ENCODE measurements around the gene LRRC8D.

Gene LRRC8D

DNA sequence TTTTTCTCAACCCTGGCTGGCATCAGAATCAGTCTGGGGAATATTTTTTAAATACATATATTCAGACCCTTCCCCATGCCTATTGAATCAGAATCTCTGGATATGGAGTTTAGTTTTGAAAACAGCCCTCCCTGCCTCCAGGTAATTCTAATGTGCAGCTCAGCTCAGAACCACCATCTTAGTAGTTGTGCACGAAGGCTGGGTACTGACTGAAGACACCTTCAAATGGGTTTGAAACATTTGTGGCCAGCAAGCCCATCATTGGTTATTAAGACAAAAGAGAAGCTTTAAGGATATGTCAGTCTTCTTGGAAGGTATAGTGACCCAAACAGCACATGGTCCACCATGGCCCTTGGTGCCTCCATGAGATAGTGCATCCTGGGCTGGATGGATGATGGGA, 7.1 kb downstream of the LRRC8D start:
- no peak overlapping the region for H3K4me3 ChIP-seq (ENCODE audit: low read depth, low read length)
- TF ChIP-seq, protein P1, sequence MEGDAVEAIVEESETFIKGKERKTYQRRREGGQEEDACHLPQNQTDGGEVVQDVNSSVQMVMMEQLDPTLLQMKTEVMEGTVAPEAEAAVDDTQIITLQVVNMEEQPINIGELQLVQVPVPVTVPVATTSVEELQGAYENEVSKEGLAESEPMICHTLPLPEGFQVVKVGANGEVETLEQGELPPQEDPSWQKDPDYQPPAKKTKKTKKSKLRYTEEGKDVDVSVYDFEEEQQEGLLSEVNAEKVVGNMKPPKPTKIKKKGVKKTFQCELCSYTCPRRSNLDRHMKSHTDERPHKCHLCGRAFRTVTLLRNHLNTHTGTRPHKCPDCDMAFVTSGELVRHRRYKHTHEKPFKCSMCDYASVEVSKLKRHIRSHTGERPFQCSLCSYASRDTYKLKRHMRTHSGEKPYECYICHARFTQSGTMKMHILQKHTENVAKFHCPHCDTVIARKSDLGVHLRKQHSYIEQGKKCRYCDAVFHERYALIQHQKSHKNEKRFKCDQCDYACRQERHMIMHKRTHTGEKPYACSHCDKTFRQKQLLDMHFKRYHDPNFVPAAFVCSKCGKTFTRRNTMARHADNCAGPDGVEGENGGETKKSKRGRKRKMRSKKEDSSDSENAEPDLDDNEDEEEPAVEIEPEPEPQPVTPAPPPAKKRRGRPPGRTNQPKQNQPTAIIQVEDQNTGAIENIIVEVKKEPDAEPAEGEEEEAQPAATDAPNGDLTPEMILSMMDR (IDR thresholded peaks at IDR 0.05; ENCODE audit: low read depth, low read length) = no peak
- H3K27me3 ChIP-seq (ENCODE audit: insufficient read depth, low read depth, severe bottlenecking) = no peaks in the 10 kb centered on the region
- no peaks in the 10 kb centered on the region for H3K9me3 ChIP-seq (ENCODE audit: severe bottlenecking)
- no peak for DNase-seq
- no peak overlapping the region for H3K27ac ChIP-seq
- H3K36me3 ChIP-seq = no peaks in the 10 kb centered on the region

DNA sequence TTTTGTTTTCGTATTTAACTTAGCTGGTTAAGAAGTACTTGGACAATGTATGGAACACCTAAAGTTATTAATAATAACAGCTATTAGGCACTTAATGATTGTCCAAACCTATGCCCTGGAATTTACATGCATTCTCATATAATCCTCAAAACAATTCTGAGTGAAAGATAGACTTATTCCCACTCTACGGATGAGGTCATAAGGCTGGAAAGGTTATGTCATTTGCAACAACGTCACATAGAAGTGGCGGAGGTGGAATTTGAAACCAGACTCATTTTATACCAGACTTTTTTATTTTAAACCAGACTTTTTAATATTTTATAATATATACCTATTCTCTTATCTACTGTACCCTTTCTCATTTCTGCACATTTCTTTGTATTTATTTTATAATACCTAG, 8.4 kb downstream of the LRRC8D start:
- H3K27me3 ChIP-seq (ENCODE audit: insufficient read depth, low read depth, severe bottlenecking) = no peaks in the 10 kb centered on the region
- no peak overlapping the region for H3K27ac ChIP-seq
- H3K9me3 ChIP-seq (ENCODE audit: severe bottlenecking) = no peaks in the 10 kb centered on the region
- H3K36me3 ChIP-seq = no peaks in the 10 kb centered on the region; the same call in 1 of the 2 replicates
- DNase-seq = no peak
- TF ChIP-seq, protein P1 (IDR thresholded peaks at IDR 0.05; ENCODE audit: low read depth, low read length) = no peak
- H3K4me3 ChIP-seq (ENCODE audit: low read depth, low read length) = no peak overlapping the region

DNA sequence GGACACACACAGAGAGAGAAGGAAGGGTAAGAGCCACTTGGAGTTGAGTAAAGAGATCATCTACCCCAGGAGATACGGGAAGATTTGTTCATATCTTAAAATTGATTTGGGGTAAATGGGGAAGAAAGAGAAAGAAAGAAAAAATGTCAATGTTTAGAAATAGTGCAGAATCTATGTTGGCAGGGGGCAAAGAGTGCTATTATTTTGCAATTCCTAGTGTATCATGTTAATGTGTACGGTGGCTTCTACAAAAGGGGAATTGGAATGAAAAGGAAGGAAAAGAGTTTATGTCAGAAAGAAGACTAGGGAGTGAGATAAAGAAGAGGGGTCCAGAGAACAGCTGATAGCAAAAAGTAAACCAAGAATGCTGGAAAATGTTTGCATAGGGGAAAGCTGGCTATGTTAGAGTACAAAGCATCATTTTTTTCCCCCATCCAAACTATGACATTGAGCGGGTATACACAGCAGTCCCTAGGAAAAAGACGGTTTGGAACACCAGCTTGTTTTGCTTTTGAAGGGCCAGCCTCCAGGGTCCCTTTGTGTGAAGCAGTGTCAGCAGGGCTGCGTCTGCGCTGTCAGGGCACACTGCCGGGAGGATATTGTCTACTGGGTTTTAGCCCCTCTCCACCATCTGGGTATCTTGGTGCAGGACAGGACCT, 10.8 kb downstream of the LRRC8D start:
- no peak overlapping the region for H3K4me3 ChIP-seq (ENCODE audit: low read depth, low read length)
- H3K27ac ChIP-seq = no peak overlapping the region
- no peaks in the 10 kb centered on the region; the same call in 1 of the 2 replicates for H3K36me3 ChIP-seq
- no peak for DNase-seq
- H3K27me3 ChIP-seq (ENCODE audit: insufficient read depth, low read depth, severe bottlenecking) = no peaks in the 10 kb centered on the region
- H3K9me3 ChIP-seq (ENCODE audit: severe bottlenecking) = no peaks in the 10 kb centered on the region
- TF ChIP-seq, protein P1 (IDR thresholded peaks at IDR 0.05; ENCODE audit: low read depth, low read length) = no peak

DNA sequence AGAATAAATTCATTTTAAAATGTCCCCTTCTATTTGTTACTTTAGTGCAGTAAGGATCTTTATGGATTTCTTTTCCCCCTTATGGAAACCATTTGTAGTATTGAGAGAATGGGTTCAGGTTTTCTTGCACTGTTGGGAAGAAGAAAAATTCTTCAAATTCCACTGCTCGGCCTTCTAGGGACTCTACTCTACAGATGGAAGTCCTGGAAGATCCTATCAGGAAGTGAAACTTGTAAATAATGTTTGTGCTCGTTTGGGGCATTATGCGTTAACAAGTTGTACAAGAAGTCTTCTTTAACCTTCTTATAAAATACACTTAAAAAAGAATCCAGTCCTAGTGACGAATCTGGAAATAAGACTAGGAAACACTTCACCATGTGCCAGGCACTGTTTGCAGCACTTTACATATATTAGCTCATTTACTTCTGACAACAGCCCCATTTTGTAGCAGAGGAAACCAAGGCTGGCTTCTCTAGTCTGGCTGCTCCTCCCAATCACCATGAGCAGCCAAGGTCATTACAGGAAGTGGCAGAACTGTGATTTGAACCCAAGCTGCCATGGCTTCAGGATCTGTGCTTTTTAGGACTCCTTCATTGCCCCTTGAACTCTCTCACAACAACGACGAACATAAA, 11.8 kb downstream of the LRRC8D start:
- Histone ChIP-seq H3K9me3 (ENCODE audit: severe bottlenecking) (no peaks in the 10 kb centered on the region), H3K4me3 (ENCODE audit: low read depth, low read length) (no peak overlapping the region), H3K27ac (no peak overlapping the region), H3K36me3 (no peaks in the 10 kb centered on the region; the same call in 1 of the 2 replicates), H3K27me3 (ENCODE audit: insufficient read depth, low read depth, severe bottlenecking) (no peaks in the 10 kb centered on the region)
- no peak for DNase-seq
- TF ChIP-seq, protein P1 (IDR thresholded peaks at IDR 0.05; ENCODE audit: low read depth, low read length) = no peak

DNA sequence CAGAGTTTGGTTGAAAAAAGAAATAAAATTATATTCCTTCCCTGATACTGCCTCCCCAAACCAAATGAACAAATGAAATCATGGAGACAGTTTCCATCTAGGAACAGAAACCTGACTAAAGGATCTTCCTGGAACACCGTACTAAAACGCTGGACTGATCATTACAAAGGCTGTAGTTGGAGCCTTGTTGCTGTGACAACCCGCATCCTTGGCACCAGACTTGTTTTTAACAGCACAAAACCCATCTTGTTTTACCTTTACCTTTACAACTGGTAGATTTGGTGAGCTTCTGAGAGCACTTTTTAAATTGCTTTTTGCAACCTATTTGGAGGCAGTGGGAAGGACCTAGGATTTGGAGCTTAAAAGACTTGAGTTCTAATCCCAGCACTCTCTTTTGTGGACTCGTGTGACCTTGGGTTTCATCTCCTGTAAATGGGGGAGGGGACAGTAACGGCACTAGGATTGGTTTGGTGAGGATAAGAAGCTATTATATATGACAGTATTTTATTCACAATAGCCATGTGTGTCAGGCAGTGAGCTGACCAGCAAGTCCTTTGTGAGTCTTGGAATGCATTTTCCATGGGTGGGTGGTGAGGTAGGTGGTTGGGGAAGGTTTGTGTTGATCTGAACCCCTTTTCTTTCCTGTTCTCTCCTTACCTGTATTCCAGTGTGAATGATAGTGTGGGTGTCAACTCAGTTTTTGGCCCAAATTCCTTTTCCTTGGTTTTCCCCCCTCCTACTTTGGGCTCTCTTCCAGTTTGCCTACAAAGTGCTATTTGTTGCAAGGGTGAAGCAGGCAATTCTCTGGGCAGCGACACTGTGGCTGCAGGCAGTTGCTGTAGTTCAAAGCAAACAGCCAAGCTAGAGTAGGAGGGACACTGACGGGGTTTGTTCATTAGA, 12.6 kb downstream of the LRRC8D start:
- H3K4me3 ChIP-seq (ENCODE audit: low read depth, low read length) = no peak overlapping the region
- TF ChIP-seq, protein P1 (IDR thresholded peaks at IDR 0.05; ENCODE audit: low read depth, low read length) = no peak
- H3K9me3 ChIP-seq (ENCODE audit: severe bottlenecking) = no peaks in the 10 kb centered on the region
- no peak overlapping the region for H3K27ac ChIP-seq
- H3K27me3 ChIP-seq (ENCODE audit: insufficient read depth, low read depth, severe bottlenecking) = no peaks in the 10 kb centered on the region
- DNase-seq = no peak
- no peaks in the 10 kb centered on the region; the same call in 1 of the 2 replicates for H3K36me3 ChIP-seq

Data from WERI-Rb-1 (cell line).